GM12874 (cell line): ENCODE measurements around the gene RASD1.

Experiments
- CTCF ChIP-seq: IDR thresholded peaks from 2 replicates; pipeline ENCODE4 v1.5.1; 2011; ENCODE audit warnings: low read depth, mild to moderate bottlenecking, control low read depth, low read length, moderate library complexity; ENCODE audit not compliant: insufficient read depth

RASD1 gene

GRCh38 chr17:17508019-17508535 is 11.9 kb upstream of the RASD1 start:
- no peak for TF ChIP-seq CTCF

- no peak for TF ChIP-seq CTCF
These were observed 11.3 kb upstream of the RASD1 start for GRCh38 chr17:17507465-17508011.

GRCh38 chr17:17506893-17507464 is 10.8 kb upstream of the RASD1 start:
- TF ChIP-seq CTCF: no peak

- TF ChIP-seq CTCF: no peak
These were observed 10.1 kb upstream of the RASD1 start for GRCh38 chr17:17506181-17506741.

GRCh38 chr17:17505610-17506171 is 9.5 kb upstream of the RASD1 start:
- TF ChIP-seq CTCF: no peak

- no peak for TF ChIP-seq CTCF
These were observed 9.0 kb upstream of the RASD1 start for GRCh38 chr17:17505151-17505550.

GRCh38 chr17:17504341-17505140 is 8.3 kb upstream of the RASD1 start:
- no peak for TF ChIP-seq CTCF
